ENCODE measurements around the gene ADAM22.

ADAM22 gene

GRCh38 chr7:88012086-88012485 is 78.0 kb downstream of the ADAM22 start:
- H3K4me1 ChIP-seq (ENCODE audit: control insufficient read depth, low read depth, low read length), result no peaks in the 10 kb centered on the region
- H3K27ac ChIP-seq (ENCODE audit: low read length), result no peak overlapping the region
- no peaks in the 10 kb centered on the region for H3K9me3 ChIP-seq (ENCODE audit: control insufficient read depth, low read depth, low read length)
- no peak overlapping the region for H3K4me3 ChIP-seq (ENCODE audit: low read length)
- H3K36me3 ChIP-seq (ENCODE audit: control insufficient read depth, low read depth, low read length), result no peaks in the 10 kb centered on the region
- no peaks in the 10 kb centered on the region for H3K27me3 ChIP-seq (ENCODE audit: control insufficient read depth, insufficient read depth, low read length)
- H3K9ac ChIP-seq (ENCODE audit: low read length), result no peak overlapping the region

- H3K4me3 ChIP-seq (ENCODE audit: low read length), result no peak overlapping the region
- H3K9me3 ChIP-seq (ENCODE audit: control insufficient read depth, low read depth, low read length), result no peaks in the 10 kb centered on the region
- no peaks in the 10 kb centered on the region for H3K36me3 ChIP-seq (ENCODE audit: control insufficient read depth, low read depth, low read length)
- H3K27ac ChIP-seq (ENCODE audit: low read length), result no peak overlapping the region
- H3K4me1 ChIP-seq (ENCODE audit: control insufficient read depth, low read depth, low read length), result no peaks in the 10 kb centered on the region
- H3K9ac ChIP-seq (ENCODE audit: low read length), result no peak overlapping the region
- no peaks in the 10 kb centered on the region for H3K27me3 ChIP-seq (ENCODE audit: control insufficient read depth, insufficient read depth, low read length)
Measured at GRCh38 chr7:88013981-88014380, 79.9 kb downstream of the ADAM22 start.

- no peak overlapping the region for H3K4me3 ChIP-seq (ENCODE audit: low read length)
- no peaks in the 10 kb centered on the region for H3K27me3 ChIP-seq (ENCODE audit: control insufficient read depth, insufficient read depth, low read length)
- H3K4me1 ChIP-seq (ENCODE audit: control insufficient read depth, low read depth, low read length), result no peaks in the 10 kb centered on the region
- H3K9ac ChIP-seq (ENCODE audit: low read length), result no peak overlapping the region
- no peaks in the 10 kb centered on the region for H3K9me3 ChIP-seq (ENCODE audit: control insufficient read depth, low read depth, low read length)
- no peak overlapping the region for H3K27ac ChIP-seq (ENCODE audit: low read length)
- H3K36me3 ChIP-seq (ENCODE audit: control insufficient read depth, low read depth, low read length), result no peaks in the 10 kb centered on the region
Measured at GRCh38 chr7:88014581-88014980, 80.5 kb downstream of the ADAM22 start.

- H3K27ac ChIP-seq (ENCODE audit: low read length), result no peak overlapping the region
- H3K4me1 ChIP-seq (ENCODE audit: control insufficient read depth, low read depth, low read length), result no peaks in the 10 kb centered on the region
- no peaks in the 10 kb centered on the region for H3K27me3 ChIP-seq (ENCODE audit: control insufficient read depth, insufficient read depth, low read length)
- H3K9ac ChIP-seq (ENCODE audit: low read length), result no peak overlapping the region
- no peaks in the 10 kb centered on the region for H3K36me3 ChIP-seq (ENCODE audit: control insufficient read depth, low read depth, low read length)
- no peaks in the 10 kb centered on the region for H3K9me3 ChIP-seq (ENCODE audit: control insufficient read depth, low read depth, low read length)
- no peak overlapping the region for H3K4me3 ChIP-seq (ENCODE audit: low read length)
Measured at GRCh38 chr7:88015309-88015708, 81.3 kb downstream of the ADAM22 start.

- H3K4me3 ChIP-seq (ENCODE audit: low read length), result no peak overlapping the region
- H3K9me3 ChIP-seq (ENCODE audit: control insufficient read depth, low read depth, low read length), result no peaks in the 10 kb centered on the region
- H3K36me3 ChIP-seq (ENCODE audit: control insufficient read depth, low read depth, low read length), result no peaks in the 10 kb centered on the region
- no peaks in the 10 kb centered on the region for H3K27me3 ChIP-seq (ENCODE audit: control insufficient read depth, insufficient read depth, low read length)
- no peak overlapping the region for H3K9ac ChIP-seq (ENCODE audit: low read length)
- H3K27ac ChIP-seq (ENCODE audit: low read length), result no peak overlapping the region
- H3K4me1 ChIP-seq (ENCODE audit: control insufficient read depth, low read depth, low read length), result no peaks in the 10 kb centered on the region
Measured at GRCh38 chr7:88018501-88018900, 84.5 kb downstream of the ADAM22 start.

GRCh38 chr7:88020953-88021665 is 87.1 kb downstream of the ADAM22 start:
- Histone ChIP-seq H3K9ac (ENCODE audit: low read length) (no peak overlapping the region), H3K27ac (ENCODE audit: low read length) (no peak overlapping the region), H3K9me3 (ENCODE audit: control insufficient read depth, low read depth, low read length) (no peaks in the 10 kb centered on the region), H3K4me1 (ENCODE audit: control insufficient read depth, low read depth, low read length) (no peaks in the 10 kb centered on the region), H3K4me3 (ENCODE audit: low read length) (no peak overlapping the region), H3K36me3 (ENCODE audit: control insufficient read depth, low read depth, low read length) (no peaks in the 10 kb centered on the region), H3K27me3 (ENCODE audit: control insufficient read depth, insufficient read depth, low read length) (no peaks in the 10 kb centered on the region)

GRCh38 chr7:88027724-88028123 is 93.7 kb downstream of the ADAM22 start:
- Histone ChIP-seq H3K4me3 (ENCODE audit: low read length) (no peak overlapping the region), H3K9ac (ENCODE audit: low read length) (no peak overlapping the region), H3K9me3 (ENCODE audit: control insufficient read depth, low read depth, low read length) (peaks cover 14% of the 10 kb centered on the region)

GRCh38 chr7:88034083-88034695 is 100.1 kb downstream of the ADAM22 start:
- peaks cover 14% of the 10 kb centered on the region for H3K9me3 ChIP-seq (ENCODE audit: control insufficient read depth, low read depth, low read length)
- H3K27ac ChIP-seq (ENCODE audit: low read length), result no peak overlapping the region
- no peak overlapping the region for H3K4me3 ChIP-seq (ENCODE audit: low read length)
- H3K4me1 ChIP-seq (ENCODE audit: control insufficient read depth, low read depth, low read length), result no peaks in the 10 kb centered on the region
- no peaks in the 10 kb centered on the region for H3K36me3 ChIP-seq (ENCODE audit: control insufficient read depth, low read depth, low read length)
- no peak overlapping the region for H3K9ac ChIP-seq (ENCODE audit: low read length)
- H3K27me3 ChIP-seq (ENCODE audit: control insufficient read depth, insufficient read depth, low read length), result no peaks in the 10 kb centered on the region

More at GRCh38 chr7:88027724-88028123, 93.7 kb downstream of the ADAM22 start:
- no peaks in the 10 kb centered on the region for H3K36me3 ChIP-seq (ENCODE audit: control insufficient read depth, low read depth, low read length)
- H3K4me1 ChIP-seq (ENCODE audit: control insufficient read depth, low read depth, low read length), result no peaks in the 10 kb centered on the region
- no peak overlapping the region for H3K27ac ChIP-seq (ENCODE audit: low read length)
- H3K27me3 ChIP-seq (ENCODE audit: control insufficient read depth, insufficient read depth, low read length), result no peaks in the 10 kb centered on the region

- Histone ChIP-seq H3K9ac (ENCODE audit: low read length) (no peak overlapping the region), H3K4me3 (ENCODE audit: low read length) (no peak overlapping the region), H3K27me3 (ENCODE audit: control insufficient read depth, insufficient read depth, low read length) (no peaks in the 10 kb centered on the region), H3K9me3 (ENCODE audit: control insufficient read depth, low read depth, low read length) (peaks cover 3% of the 10 kb centered on the region), H3K4me1 (ENCODE audit: control insufficient read depth, low read depth, low read length) (no peaks in the 10 kb centered on the region), H3K27ac (ENCODE audit: low read length) (no peak overlapping the region), H3K36me3 (ENCODE audit: control insufficient read depth, low read depth, low read length) (no peaks in the 10 kb centered on the region)
Measured at GRCh38 chr7:88037050-88037449, 103.0 kb downstream of the ADAM22 start.

GRCh38 chr7:88040694-88041093 is 106.6 kb downstream of the ADAM22 start:
- H3K27ac ChIP-seq (ENCODE audit: low read length), result no peak overlapping the region
- H3K4me3 ChIP-seq (ENCODE audit: low read length), result no peak overlapping the region
- no peaks in the 10 kb centered on the region for H3K27me3 ChIP-seq (ENCODE audit: control insufficient read depth, insufficient read depth, low read length)
- H3K9me3 ChIP-seq (ENCODE audit: control insufficient read depth, low read depth, low read length), result no peaks in the 10 kb centered on the region
- H3K4me1 ChIP-seq (ENCODE audit: control insufficient read depth, low read depth, low read length), result no peaks in the 10 kb centered on the region
- no peak overlapping the region for H3K9ac ChIP-seq (ENCODE audit: low read length)
- H3K36me3 ChIP-seq (ENCODE audit: control insufficient read depth, low read depth, low read length), result no peaks in the 10 kb centered on the region

GRCh38 chr7:88041583-88041982 is 107.5 kb downstream of the ADAM22 start:
- H3K4me1 ChIP-seq (ENCODE audit: control insufficient read depth, low read depth, low read length), result no peaks in the 10 kb centered on the region
- H3K36me3 ChIP-seq (ENCODE audit: control insufficient read depth, low read depth, low read length), result no peaks in the 10 kb centered on the region
- no peak overlapping the region for H3K4me3 ChIP-seq (ENCODE audit: low read length)
- no peak overlapping the region for H3K27ac ChIP-seq (ENCODE audit: low read length)
- H3K9me3 ChIP-seq (ENCODE audit: control insufficient read depth, low read depth, low read length), result no peaks in the 10 kb centered on the region
- no peak overlapping the region for H3K9ac ChIP-seq (ENCODE audit: low read length)
- H3K27me3 ChIP-seq (ENCODE audit: control insufficient read depth, insufficient read depth, low read length), result no peaks in the 10 kb centered on the region

- no peaks in the 10 kb centered on the region for H3K36me3 ChIP-seq (ENCODE audit: control insufficient read depth, low read depth, low read length)
- H3K9me3 ChIP-seq (ENCODE audit: control insufficient read depth, low read depth, low read length), result no peaks in the 10 kb centered on the region
- no peaks in the 10 kb centered on the region for H3K27me3 ChIP-seq (ENCODE audit: control insufficient read depth, insufficient read depth, low read length)
- no peaks in the 10 kb centered on the region for H3K4me1 ChIP-seq (ENCODE audit: control insufficient read depth, low read depth, low read length)
- H3K27ac ChIP-seq (ENCODE audit: low read length), result no peak overlapping the region
- H3K4me3 ChIP-seq (ENCODE audit: low read length), result no peak overlapping the region
- H3K9ac ChIP-seq (ENCODE audit: low read length), result no peak overlapping the region
Measured at GRCh38 chr7:88042157-88042556, 108.1 kb downstream of the ADAM22 start.

Measured in iPS-18a (cell line).